HG03520 (cell line): ENCODE data around the gene TTC24.
"Not testable (repeated sequence)": the region's sequence is repeated elsewhere in the genome, so short reads cannot be mapped to it uniquely, and the experiment has no call there.

Source experiments
- ATAC-seq: cut with Tn5 transposase; IDR thresholded peaks from one replicate; pipeline ENCODE4 v1.9.1; 2021; ENCODE audit warnings: mild to moderate bottlenecking, moderate library complexity; ENCODE audit not compliant: unreplicated experiment

The TTC24 gene

DNA sequence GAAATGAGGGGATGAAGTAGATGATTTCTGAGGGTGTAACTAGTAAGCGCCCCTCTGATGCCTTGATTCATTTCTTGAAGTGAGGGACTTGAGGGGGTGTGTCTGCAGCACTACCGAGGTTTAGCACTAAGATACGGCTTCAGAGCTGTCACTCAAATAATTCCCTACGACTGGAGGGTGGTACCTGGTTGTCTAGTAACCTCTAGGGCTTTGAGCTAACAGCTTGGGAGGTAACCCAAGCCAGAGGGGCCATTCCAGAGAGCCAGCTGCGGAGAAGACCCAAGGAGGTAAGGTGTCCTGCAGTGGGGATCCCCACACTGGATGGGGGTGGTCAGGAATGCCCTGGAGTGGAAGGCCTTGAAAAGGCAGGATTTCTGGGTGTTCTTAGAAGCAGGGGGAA, at the start of gene TTC24:
Gene TTC24, plus strand, starts transcription at position 252 of the 400 bp plus-strand sequence. CDS start 1,642 bp downstream, outside the sequence.
- ATAC-seq, result no peak

DNA sequence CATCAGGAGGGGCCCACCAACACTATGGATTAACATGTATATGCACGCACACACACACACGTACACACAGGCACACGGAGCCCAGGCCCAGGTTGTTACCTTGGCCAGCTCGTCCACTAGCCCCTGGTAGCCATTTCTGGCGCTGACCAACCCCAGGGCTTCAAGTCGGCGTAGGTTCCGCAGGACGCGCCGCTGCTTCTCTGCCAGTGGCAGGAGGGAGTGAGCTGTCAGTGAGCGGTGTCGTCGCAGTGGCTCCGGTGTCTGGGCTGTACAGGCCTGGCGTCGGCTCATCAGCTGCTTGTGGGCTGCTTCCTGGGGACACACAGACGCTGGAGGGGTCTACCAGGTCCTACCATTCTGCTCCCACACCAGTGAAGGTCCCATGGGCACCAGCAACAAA, 49.5 kb upstream of the TTC24 start:
- ATAC-seq, result no peak

DNA sequence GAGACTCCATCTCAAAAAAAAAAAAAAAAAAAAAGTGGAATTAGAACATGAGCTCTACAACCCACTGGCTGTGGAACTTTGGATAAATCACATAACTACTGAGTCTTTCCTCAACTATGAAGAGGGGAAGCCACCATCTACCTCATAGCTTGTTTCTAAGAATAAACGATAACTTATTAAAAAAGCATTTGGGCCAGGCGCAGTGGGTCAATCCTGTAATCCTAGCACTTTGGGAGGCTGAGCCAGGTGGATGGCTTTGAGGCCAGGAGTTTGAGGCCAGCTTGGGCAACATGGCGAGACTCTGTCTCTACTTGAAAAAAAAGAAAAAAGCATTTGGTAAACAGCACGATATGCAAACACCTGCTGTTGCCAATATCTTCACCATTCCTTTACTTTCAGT, 47.1 kb upstream of the TTC24 start:
- no peak for ATAC-seq

DNA sequence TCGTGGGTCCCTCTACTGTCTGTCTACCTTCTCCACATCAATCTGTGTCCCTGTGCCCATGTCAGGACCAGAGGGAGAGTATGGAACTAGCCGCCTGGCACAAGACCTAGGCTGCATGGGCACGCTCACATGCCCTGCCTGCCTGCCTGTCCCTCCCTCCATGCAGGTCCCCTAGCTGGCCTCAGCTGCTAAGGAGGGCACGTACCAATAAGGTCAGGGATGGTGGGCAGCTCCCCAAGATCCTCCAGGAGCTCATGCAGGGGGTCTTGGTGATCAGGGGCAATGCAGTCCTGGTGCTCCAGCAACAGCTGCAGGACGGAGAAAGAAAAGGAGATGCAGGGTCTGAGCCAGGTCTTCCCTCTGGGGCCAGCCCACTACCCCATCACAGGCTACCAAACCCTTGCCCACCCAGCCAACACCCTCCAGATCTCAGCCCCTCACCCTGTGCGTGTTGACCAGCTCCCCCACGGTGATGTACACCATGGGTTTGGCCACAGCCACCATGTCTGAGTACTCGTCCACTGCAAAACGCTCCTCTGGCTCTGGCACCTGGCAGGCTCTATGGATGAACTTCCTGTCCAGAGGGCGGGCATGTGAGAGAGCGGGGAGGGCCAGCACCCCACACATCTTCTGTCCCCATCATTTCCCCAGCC, 45.8 kb upstream of the TTC24 start:
- ATAC-seq, result no peak

DNA sequence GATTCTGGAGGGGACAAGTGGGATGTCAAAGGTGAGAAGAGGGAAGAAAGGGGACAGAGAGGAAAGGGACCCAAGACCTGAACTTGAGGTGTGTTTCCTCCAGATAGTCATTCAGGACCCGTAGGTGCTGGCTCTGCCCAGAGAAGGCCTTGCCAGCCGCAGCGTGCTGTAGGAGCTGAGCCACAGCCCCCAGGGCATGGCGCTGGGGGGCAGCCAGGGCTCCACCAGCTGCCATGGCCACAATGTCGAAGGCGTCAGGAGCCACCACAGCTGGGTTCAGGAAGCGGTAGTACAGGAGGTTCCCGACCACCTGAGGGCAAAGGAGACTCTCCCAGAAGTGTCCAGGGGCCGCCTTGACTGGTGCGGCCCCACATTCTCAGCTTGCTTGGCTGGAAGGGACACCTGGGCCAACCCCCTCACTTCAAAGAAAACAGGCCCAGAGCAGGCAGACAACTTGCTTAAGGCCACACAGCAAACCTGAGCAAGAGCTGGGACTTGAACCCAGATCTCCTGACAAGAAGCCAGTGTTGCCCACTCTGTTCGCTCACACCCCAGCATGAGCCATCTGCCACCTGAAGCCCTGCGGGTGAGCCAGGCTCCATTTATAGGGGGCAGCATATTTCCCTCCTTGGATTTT, 45.0 kb upstream of the TTC24 start:
- ATAC-seq, result no peak

DNA sequence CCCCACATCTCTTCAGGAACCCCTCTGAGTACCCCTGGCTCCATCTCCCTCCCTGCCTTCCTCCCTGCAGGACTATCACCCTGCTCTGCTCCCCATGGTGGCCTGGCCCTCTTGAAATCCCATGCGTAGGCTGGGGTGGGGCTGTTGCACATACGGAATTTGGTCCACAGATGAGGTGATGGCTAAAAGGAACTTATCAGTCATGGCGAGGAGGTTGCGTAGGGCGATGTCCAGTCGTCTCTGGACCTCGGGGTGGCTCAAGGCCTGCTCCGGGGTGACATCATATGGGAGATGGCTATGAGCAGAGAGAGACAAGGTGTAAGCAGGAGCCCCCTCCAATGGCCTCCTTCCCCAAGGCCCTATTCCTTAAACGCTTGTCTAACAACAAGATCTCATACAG, 42.5 kb upstream of the TTC24 start:
- ATAC-seq, result no peak

DNA sequence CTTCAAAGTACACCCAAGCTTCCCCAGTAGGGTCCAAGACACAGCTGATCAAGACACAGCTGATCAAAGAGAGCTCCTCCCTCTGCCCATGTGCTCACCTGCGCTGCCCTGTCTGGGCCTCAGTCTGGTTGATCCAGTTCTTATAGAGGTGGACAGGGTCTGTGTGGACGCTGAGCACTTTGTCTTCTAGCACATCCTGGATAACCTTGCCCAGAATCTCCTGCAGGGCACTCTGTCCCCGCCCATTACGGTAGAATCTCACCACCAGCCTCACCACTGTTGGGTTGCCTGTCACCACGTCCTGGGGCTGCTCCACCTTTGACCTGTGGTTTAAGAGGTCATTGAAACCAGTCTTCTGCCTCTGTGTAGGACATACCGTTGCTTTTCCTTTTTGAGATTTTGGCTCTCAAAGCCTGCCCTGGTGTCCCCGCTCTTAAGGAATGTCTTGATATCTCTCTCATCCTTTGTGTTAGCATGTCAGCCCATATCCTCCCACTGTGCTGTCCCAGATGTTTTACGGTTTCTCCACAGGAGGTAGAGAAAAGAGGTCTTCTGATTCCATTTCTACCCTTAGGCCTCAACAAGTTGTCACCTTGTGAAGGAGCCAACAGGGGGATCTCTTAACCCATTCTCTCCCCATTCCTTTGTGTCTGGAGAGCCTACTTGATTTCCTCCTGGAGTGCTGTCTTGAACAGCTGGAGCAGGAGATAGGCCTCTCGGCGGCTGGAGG, 40.6 kb upstream of the TTC24 start:
- ATAC-seq, result no peak

DNA sequence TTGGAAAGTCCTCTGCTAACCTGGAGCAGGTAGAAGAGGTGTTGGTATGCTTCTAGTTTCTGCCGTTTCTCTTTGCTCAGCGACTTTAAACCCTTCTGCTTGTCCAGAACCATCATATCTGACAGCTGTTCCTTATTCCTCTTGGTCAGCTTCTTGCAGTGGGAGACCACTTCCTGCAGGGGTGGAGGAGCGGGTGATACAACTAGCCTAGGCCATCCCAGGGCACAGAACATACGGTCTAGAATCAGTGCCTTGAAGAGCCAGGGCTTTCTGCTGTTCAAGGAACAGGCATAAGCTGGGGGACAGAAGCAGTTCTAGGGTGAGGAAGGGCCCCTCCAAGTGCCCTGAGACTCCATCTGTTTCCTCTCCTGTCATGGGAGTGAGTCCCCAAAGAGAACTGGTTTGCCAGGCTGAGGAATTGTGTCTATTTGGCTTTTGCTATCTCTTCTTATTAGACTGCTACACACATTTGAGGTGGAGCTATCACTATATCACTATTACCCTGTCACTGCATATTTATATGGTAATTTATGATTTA, 39.6 kb upstream of the TTC24 start:
- ATAC-seq, result no peak

DNA sequence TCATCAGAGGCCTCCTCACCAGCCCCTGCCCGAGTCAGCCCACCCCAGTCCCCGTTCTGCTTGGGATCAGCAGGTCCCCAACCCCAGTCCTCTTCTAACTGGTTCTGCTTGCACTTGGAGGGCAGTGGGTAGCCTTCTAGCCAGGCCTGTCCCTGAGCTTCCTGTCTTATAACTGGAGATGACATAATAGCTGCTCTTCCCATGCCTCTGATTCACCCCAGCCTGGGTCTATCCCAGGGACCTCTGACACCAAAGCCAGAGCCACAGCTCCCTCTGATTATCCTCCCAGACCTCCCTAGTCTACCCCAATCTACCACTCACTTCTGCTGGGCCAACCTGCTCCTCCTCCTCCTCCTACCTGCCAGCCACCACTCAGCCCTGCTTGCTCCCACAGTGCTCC, 38.6 kb upstream of the TTC24 start:
- no peak for ATAC-seq

DNA sequence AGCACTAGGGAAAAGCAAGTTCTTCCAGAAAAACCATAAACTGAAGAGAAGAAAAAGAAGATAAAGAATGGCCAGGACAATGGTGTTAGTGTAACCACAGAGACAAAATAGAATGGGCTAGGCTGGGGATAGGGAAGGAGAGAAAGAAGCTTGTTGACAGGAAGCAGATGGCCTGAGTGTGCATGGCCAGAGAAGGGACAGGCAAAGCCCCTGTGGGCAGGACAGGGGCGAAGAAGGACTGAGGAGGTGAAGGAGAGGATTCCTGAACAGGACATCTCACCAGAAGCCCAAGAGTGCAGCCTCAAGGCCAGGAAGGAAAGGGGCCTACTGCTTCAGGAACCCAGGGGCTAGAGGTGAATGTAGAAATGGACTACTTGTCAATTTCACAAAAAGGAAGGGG, 36.5 kb upstream of the TTC24 start:
- no peak for ATAC-seq

DNA sequence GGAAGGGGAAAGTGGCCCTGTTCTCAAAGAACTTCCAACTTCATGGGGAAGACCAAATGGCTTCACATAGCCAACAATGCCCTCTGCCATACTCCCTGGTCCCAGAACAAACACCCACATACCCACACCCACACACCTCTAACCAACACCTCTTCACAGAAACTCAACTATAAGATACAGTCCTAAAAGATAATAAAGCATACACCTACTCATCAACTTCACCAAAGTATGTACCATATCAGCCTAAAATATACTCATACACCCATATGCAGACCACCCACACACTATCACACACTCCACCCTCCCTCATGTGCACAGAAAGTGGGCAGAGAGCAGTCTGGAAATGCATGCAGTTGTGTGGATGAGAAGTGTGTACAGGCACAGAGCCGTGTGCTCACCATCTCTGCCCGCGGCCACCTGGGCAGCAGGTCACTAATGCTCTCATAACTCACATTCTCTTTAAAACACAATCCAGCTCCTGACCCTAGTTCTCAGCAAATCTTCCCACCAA, 34.9 kb upstream of the TTC24 start:
- ATAC-seq, result no peak

DNA sequence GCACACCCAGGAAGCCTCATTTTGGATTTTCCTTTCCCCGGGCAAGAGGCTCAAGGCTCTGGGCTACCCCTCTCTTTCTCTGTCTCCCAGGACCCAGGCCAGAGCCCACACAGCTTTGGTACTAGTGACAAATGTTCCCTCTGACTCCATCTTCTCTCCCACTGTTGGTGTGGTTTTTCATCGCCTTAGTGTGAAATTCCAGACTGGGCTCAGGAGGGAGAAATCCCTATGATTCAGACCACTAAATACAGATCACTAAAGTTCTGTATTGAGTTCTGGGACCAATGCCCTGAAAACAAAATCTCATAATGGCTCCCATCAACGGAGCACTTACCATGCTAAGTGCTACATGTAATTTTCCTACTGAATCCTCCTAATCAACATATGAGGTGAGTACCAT, 33.3 kb upstream of the TTC24 start:
- no peak for ATAC-seq

DNA sequence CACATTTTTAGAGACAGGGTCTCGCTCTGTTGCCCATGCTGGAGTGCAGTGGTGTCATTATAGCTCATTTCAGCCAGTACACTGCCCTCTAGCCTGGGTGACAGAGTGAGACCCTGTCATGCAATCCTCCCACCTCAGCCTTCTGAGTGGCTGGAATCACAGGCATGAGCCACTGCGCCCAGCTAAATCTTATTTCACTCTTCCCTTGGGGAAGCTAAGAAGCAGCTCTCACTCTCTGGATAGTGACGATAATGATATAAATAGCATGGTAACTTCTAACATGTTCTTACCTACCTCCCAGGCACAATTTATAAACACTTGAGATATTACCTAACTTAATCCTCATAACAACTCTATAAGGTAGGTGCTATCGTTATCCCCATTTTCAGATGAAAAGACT, 32.1 kb upstream of the TTC24 start:
- no peak for ATAC-seq

DNA sequence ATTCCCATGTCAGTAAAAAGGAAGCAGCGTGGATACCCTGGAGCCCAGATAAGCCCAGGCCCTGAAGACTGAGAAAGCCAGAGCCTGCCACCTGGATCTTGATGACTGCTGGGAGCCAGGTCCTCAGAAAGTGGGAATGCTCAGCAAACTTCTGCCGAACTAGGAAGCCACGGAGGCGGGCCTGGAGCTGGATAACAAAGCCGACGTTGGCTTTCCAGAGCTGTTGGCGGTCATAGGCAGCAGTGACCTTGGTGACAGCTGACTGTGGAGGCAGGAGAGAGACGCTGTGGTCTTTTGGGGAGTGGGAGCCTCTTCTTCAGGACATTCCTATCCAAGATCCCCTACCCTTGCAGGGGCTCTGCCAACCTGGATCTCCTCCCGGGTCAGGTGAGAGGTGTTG, 31.5 kb upstream of the TTC24 start:
- no peak for ATAC-seq

DNA sequence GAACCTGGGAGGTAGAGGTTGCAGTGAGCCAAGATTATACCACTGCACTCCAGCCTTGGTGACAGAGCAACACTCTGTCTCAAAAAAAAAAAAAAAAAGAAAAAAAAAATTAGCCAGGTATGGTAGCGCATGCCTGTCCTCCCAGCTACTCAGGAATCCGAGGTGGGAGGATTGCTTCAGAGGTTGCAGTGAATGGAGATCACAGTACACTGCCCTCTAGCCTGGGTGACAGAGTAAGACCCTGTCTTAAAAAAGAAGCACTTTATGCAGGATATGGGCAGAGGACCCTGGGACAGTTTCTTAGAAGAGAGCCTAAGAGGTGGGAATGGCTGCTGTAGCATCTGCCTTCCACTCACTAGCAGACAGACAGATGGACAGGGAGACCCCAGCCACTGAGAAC, 30.1 kb upstream of the TTC24 start:
- ATAC-seq, result no peak

DNA sequence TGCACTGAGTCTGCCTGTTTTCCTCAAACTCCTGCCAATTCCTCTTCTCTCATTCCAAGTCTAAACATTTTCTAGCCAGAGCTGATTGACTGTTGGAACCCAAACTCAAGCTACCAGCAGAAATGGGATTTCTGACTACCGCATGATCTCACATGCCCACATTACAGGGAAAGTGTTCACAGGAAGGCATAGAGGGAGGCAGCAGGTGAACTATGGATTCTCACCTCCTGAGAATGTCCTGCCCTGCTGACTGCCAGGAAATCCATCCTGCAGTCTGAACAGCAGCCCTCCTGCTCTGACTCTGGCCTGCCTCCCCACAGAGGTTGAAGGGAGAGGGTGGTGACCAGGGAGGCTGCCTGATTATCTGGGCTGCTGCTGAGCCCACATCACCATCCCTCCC, 29.7 kb upstream of the TTC24 start:
- no peak for ATAC-seq

DNA sequence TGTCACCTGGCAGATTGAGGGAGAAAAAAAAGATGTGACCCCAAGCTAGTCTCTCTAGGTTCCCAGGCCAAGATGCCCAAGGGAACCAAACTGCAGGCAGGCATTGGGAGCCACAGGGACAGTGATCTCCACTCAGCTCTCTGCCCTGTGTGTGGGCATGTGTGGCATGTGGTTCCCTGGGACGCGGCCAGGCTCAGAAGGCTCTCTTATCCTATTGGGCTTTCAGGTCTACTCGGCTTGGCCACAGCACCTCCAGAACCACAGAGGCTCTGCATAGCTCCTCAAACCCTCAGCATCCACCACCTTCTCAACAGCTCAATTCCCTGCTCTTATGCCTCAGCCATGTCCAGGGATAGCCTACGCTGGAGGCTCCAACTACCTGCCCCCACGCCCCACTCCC, 29.2 kb upstream of the TTC24 start:
- no peak for ATAC-seq

DNA sequence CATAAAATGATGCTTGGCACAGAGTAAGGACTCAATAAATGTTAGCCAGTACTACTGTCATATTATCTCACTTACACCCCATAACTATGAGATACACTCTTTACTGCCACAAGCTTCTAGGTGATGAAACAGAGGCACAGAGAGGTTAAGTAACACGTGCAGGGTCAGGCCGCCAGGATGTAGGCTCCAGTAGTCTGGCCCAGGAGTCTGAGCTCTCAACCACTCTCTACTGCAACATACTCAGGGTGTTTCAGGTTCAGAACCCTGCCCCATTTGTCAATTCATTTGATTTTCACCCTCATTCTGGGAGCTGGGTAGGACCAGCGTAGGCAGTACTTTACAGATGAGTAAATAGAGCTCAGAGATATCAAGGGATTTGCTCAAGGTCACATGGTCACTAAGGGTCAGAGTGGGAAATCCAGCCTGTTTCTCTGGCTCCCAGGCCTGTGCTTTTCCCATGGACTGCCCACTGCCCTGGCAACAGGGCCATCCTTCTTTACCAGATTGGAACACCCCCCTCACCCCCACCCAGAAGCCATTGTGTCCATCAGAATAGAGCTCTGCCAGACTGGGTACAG, 28.4 kb upstream of the TTC24 start:
- no peak for ATAC-seq

DNA sequence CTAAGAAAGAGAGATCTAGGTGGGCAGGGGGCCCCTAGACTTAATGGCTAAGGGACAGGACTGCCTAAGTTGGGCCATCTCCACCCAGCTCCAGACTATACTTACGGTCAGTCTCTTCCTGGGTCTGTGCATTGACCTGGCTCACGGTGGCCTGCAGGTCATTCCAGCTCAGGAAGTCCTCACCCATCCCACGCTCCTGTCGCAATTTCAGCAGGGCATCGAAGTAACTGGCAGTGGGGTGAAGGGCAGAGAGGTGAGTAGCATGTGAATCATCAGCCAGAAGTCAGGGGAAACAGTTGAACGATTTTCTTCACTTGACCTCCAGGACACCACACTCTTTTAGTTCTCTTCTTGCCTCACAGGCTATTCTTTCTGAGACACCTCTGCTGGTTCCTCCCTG, 27.7 kb upstream of the TTC24 start:
- ATAC-seq, result no peak

DNA sequence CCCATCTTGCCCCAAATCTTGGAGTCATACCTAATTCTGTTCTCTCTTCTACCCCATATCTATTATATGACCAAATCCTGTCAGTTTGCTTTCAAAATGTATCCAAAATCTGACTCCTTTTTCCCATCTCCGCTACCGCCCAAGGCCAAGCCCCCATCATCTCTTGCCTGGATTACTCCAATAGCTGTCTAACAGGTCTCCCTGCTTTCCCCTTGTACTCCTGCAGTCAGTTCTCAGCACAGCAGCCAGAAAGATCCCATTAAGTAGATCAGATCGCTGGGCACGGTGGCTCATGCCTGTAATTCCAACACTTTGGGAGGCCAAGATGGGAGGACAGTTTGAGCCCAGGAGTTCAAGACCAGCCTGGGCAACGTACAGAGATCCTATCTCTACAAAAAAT, 27.0 kb upstream of the TTC24 start:
- no peak for ATAC-seq

DNA sequence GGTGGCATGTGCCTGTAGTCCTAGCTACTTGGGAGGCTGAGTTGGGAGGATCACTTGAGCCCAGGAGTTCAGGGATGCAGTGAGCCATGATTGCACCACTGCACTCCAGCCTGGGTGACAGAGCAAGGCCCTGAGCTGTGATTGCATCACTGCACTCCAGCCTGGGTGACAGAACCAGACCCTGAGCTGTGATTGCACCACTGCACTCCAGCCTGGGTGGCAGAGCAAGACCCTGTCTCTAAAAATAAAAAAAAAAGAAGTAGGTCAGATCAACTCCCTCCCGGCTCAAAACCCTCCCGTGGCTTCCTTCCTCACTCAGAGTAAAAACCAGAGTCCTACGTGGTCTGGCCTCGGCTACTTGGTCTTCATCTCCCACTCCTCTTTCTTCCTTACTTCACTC, 26.6 kb upstream of the TTC24 start:
- not testable (repeated sequence) for ATAC-seq
